ENCODE measurements around the gene S1PR1.
"Not testable (repeated sequence)": the region's sequence is repeated elsewhere in the genome, so short reads cannot be mapped to it uniquely, and the experiment has no call there.

Gene S1PR1

DNA sequence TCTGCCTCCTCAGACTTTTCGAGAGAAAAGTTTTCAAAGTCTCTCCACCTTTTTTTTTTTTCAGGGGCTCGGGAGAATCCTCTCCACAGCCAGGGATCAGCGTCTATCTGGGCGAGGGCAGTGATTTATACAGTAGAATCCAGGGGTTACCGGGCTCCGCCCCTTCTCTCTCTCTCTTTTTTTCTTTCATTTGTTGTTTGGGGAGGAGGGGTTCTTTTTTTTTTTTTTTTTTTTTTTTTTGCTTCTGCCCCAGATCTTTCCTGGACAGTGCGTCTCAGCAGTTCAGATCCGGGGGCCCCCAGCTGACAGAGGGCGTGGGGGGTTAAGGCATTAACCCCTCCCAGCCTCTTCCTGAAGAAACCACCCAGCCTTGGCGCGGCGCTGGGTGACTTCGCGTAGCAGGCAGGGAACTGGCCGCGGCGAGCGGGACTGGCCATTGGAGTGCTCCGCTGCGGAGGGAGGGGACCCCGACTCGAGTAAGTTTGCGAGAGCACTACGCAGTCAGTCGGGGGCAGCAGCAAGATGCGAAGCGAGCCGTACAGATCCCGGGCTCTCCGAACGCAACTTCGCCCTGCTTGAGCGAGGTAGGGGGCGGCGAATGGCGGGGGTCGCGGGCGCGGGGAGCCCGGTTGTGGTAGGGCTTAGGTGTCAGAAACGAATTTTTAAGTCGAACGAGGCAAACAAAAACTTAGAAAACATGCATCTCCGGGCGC lies at the start of gene S1PR1:
Gene S1PR1, plus strand, starts transcription at position 504 of the 713 bp plus-strand sequence. CDS start 1,966 bp downstream, outside the sequence.
- DNase-seq: no peak

DNA sequence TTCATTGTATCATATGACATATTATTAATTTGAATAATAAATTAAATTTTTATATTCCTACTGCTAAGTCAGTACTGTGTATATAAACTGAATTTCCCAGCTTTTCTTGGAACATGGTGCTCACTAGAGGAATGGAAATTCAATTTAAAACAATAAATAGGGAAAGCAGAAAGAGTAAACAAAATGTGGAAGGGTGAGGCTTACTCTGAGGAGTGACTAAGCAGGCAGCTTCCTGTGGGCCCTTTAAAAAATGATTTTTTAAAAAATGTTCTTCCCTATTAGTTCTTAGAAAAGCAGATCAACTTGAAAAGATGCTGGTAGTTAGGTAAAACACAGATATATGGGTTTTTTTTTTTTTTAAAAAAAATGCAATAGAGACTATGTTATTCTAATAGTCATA lies 49.5 kb upstream of the S1PR1 start:
- DNase-seq: no peak

DNA sequence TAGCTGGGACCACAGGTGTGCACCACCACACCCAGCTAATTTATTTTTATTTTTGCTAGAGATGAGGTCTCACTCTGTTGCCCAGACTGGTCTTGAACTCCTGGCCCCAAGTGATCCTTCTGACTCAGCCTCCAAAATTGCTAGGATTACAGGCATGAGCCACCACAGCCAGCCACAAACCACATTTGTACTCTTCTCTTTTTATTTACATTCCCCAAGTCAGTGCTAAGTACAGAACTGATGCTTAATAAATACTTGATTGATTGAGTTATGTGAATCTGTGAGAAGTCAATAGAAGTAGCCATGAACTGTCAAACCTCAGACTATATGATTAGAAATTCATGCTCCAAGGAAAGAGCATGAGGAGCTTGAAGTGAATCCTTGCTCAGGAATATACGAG lies 48.5 kb upstream of the S1PR1 start:
- no peak for DNase-seq

DNA sequence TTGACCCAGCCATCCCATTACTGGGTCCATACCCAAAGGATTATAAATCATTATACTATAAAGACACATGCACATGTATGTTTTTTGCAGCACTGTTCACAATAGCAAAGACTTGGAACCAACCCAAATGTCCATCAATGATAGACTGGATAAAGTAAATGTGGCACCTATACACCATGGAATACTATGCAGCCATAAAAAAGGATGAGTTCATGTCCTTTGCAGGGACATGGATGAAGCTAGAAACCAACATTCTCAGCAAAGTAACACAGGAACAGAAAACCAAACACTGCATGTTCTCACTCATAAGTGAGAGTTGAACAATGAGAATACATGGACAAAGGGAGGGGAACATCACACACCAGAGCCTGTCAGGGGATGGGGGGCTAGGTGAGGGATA lies 47.9 kb upstream of the S1PR1 start:
- not testable (repeated sequence) for DNase-seq

GRCh38 chr1:101190441-101190840 lies 46.4 kb upstream of the S1PR1 start:
- no peak for DNase-seq

DNA sequence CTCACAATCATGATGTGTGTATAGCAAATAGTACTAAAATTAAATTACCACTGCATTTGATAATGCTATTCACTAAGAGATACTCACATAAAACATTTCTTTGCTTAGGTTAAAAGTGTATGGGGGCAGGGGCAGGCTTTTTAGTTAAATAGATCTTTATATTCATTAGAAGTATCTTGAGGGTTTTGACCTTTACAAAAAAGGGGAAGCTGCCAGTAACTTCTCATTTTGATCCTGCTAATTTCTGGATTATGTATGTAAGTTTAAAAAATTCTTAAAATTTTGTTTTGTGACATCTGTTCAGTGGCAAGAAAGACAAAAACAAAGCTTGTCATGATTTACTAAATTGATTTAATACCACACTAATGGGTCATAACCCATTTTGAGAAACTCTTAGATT lies 45.8 kb upstream of the S1PR1 start:
- no peak for DNase-seq

GRCh38 chr1:101193733-101194169 lies 43.1 kb upstream of the S1PR1 start:
- no peak for DNase-seq

DNA sequence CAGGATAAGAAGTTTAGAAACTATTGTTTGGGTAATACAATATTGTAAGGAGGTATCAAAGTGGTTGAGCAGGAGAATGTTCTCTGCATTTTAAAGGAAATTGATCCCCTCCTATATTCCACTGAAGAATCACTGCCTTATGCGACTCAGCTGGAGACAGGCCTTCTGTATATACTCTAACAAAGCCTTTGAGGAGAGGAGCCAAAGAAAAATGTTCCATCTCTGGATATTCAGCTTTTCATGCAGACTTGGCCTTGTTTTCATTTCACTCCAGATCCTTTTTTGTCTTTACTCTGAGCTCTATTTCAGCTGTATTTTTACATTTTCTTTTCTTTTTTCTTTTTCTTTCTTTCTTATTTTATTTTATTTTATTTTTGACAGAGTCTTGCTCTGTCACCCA lies 42.1 kb upstream of the S1PR1 start:
- no peak for DNase-seq

- no peak for DNase-seq
Observed at GRCh38 chr1:101196668-101197067, 40.2 kb upstream of the S1PR1 start.

- no peak for DNase-seq
Observed at GRCh38 chr1:101198842-101199636, 37.8 kb upstream of the S1PR1 start.

DNA sequence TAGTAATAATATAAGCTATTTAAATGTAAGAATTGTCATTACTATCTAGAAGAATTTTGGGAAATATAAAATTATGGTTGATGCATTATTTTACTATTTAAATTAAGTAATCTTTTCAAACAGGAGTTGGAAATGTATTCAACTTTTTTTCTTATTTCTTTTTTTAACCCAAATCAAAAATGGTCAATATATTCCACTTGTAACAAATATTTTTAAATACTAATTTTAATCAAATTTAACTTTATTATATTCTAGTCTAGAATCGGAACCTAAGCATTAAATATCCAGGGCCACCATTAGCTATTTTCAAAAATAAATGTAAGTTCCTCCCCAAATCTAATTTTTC lies 37.2 kb upstream of the S1PR1 start:
- DNase-seq: no peak

DNA sequence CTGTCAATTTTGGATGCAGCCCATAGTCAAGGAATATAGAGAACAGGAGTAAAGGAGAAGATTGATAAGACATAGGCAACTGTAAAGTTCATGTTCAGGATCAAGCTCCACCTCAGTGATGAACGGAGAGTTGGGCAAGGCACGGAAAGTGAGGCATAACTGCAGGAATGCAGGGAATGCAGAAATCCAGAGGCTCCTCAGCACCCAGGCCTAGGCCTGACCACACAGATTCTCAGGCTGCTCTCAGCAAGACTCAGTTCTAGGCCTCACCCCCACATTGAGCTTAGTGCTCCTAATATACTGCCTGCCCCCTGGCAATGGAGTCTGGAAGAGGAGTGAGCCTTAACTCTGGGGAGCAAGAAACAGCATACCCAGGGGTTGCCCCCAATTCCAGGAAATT lies 36.3 kb upstream of the S1PR1 start:
- no peak for DNase-seq

DNA sequence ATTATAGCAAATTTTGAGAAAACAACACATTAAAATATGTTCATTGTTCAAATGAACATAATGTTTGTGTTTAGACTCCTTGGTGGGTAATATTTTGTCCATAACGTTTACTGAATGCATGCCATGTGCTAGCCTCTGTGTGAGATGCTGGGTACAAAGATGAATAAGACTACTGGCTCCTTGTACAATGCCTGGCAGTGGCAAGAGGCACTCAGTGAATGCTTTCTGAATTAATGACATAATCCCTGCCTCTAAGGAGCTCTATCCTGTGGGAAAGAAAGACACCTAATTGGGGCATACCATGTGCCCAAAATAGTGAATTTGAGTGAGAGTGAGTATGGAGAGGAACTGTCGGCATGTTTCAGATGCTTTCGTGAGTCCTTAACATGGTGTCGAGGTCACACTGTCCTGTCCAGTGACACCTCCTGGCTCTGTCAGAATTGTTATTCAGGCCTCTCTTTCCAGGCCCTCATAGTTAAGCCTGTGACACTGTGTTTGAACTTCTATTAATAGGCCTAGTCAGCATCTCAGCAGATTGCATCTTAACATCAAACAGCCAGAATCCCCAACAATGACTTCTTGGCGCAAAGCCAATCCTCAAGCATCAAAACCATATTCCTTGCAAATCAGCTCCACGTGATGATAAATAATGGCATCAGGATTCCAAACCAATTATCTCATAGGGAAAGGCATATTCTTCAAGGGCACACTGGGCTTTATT lies 32.8 kb upstream of the S1PR1 start:
- DNase-seq: peak; percentile 30

DNA sequence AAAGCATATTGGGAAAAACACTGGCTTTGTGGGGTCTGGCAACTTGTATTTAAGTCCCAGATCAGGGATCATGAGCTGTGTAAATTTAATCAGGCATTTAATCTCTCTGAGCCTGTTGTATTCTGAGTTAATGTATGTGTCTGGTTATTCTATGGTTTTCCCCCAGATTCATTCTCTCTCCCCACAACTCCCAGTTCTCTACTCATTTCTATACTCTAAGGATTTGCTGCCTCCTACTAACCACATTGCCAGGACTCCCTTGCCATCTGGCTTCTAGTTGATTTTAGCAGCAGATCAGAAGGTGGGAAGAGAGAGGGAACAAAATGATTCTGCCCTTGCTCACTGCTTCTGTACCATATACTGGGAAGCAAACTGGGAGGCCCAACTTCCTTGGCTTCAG lies 31.4 kb upstream of the S1PR1 start:
- no peak for DNase-seq

GRCh38 chr1:101206139-101206538 lies 30.7 kb upstream of the S1PR1 start:
- not testable (repeated sequence) for DNase-seq

GRCh38 chr1:101207271-101207670 lies 29.5 kb upstream of the S1PR1 start:
- not testable (repeated sequence) for DNase-seq

DNA sequence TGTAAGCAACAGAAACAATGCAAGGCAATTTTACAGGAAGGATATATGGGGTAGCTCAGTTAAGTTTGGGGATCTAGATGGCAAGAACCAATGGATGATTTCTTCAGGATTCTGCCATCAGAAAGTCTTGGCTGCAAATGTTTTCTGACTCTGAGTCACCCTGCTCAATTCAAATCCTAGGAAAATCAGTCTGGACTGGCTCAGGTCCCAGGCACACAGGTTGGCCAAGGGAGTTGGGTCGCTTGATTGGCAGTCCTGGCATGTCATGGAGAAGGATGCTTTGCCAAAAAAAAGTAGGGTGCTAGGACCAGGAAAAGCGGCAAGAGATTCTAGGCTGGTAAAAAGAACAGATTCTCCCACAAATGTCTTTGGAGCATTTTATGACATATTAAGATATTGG lies 28.9 kb upstream of the S1PR1 start:
- no peak for DNase-seq

GRCh38 chr1:101215363-101216011 lies 21.3 kb upstream of the S1PR1 start:
- no peak for DNase-seq

DNA sequence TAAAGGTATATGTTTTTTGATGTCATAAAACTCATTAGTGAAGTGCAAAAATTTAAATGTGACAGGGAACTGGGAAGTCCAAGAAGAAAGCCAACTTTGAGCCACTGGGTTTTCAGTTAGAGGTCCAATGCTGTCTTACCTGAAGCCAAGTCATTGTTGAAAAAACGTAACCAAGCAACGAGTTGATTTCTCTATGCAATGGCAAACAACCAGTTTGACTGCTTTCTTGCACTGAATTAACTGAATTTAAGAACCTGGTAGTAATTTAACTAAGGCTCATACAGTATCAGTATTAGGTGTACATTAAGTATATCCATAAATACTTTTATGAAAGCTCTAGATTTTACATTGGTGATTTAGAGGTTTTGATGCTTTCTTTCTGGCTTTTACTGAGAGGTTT lies 20.2 kb upstream of the S1PR1 start:
- no peak for DNase-seq

DNA sequence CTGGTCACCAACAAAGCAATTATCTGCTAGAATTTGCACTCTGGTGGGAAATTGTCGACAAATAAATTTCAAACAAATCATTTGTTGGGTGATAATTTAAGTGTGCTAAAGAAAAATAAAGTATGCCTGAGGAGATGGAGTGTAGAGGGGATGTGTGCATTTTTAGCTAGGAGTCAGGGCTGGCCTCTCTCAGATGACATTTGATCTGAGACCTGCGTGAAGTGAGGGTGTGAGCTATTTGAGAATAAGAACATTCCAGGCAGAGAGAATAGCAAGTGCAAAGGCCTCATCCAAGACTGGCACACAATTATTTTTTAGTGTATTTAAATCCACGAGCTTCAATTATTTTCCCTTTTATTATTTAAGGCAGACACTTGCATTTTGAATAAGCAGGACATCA lies 19.7 kb upstream of the S1PR1 start:
- no peak for DNase-seq

- not testable (repeated sequence) for DNase-seq
Observed at GRCh38 chr1:101218968-101219367, 17.9 kb upstream of the S1PR1 start.

- DNase-seq: no peak
Observed at GRCh38 chr1:101219924-101220870, 16.6 kb upstream of the S1PR1 start.
